CD4-positive, alpha-beta T cell (primary cell): ENCODE data around the gene CPED1. TPM values are rescaled to one million over a fixed set of nuclear protein-coding genes. Genes with fewer than 3 reads are reported as not detected.

ENCODE experiments used
- ATAC-seq: fragments of 200-7000 bp; cut with Tn5 transposase; one replicate; pipeline ENCODE4 v1.10.0; 2022; ENCODE audit warnings: mild to moderate bottlenecking; ENCODE audit not compliant: poor library complexity
- CTCF ChIA-PET: fragments of 350-600 bp; sonication (Branson Sonifier 250); formaldehyde crosslinking; loops from one replicate; lab custom pipeline; 2021; ENCODE audit warnings: antibody characterized with exemption, inconsistent platforms; lab: Charles Lee
- POLR2A ChIA-PET: fragments of 350-600 bp; sonication (Branson Sonifier 250); formaldehyde crosslinking; loops from one replicate; lab custom pipeline; 2021; ENCODE audit warnings: antibody characterized with exemption, inconsistent platforms; lab: Charles Lee
- DNase-seq, 14 experiments: peaks; one replicate each; pipeline ENCODE4 v3.0.0-alpha.2; 2013 to 2020; ENCODE audit warnings: mixed read lengths in 2 of 14
- H3K27ac ChIP-seq, 2 donors: one replicate each; pipeline versions ENCODE4 v1.5.1 to v1.7.0; 2013; ENCODE audit warnings: low read length in 2 of 2, low read depth in 1 of 2, mild to moderate bottlenecking in 1 of 2
- H3K27me3 ChIP-seq, 2 experiments: 1 replicate in 1 of 2; 2 replicates in 1 of 2; pipeline versions ENCODE4 v1.6.1 to v1.7.0; 2013; ENCODE audit warnings: low read length in 2 of 2, control low read depth in 1 of 2, mild to moderate bottlenecking in 1 of 2, moderate library complexity in 1 of 2; ENCODE audit not compliant: insufficient read depth in 2 of 2, control insufficient read depth in 1 of 2
- H3K36me3 ChIP-seq: one replicate; pipeline ENCODE4 v1.6.1; 2013; ENCODE audit warnings: low read length, control low read depth; ENCODE audit not compliant: insufficient read depth
- H3K4me1 ChIP-seq: one replicate; pipeline ENCODE4 v1.6.1; 2013; ENCODE audit warnings: low read length, control low read depth; ENCODE audit not compliant: insufficient read depth
- H3K4me3 ChIP-seq: one replicate; pipeline ENCODE4 v1.5.1; 2013; ENCODE audit warnings: mild to moderate bottlenecking, low read length, moderate library complexity
- H3K9me3 ChIP-seq, 2 experiments: 1 replicate in 1 of 2; 2 replicates in 1 of 2; pipeline versions ENCODE4 v1.6.1 to v1.7.0; 2013; ENCODE audit warnings: low read length in 2 of 2, mild to moderate bottlenecking in 2 of 2, control low read depth in 1 of 2, moderate library complexity in 1 of 2; ENCODE audit not compliant: control insufficient read depth in 1 of 2, insufficient read depth in 1 of 2
- H3K27ac Mint-ChIP-seq: one replicate; pipeline ENCODE4 v1.8.0; 2020; ENCODE audit warnings: mixed read lengths
- H3K27me3 Mint-ChIP-seq: one replicate; pipeline ENCODE4 v1.8.0; 2021; ENCODE audit warnings: mixed read lengths
- H3K36me3 Mint-ChIP-seq: one replicate; pipeline ENCODE4 v1.8.0; 2021; ENCODE audit warnings: low read depth, mixed read lengths
- H3K4me1 Mint-ChIP-seq: one replicate; pipeline ENCODE4 v1.8.0; 2021; ENCODE audit warnings: low read depth, mixed read lengths
- H3K4me3 Mint-ChIP-seq: one replicate; pipeline ENCODE4 v1.8.0; 2020; ENCODE audit warnings: mild to moderate bottlenecking, mixed read lengths
- H3K9me3 Mint-ChIP-seq: one replicate; pipeline ENCODE4 v1.8.0; 2020; ENCODE audit warnings: mixed read lengths
- CTCF ChIP-seq: fragments of 200-600 bp; IDR thresholded peaks from one replicate; pipeline ENCODE4 v1.8.0; 2022; ENCODE audit warnings: antibody characterized with exemption, mild to moderate bottlenecking
- intact Hi-C, 2 experiments: fragments of 100-400 bp; cut with DNase I in 1 of 2; cut with micrococcal nuclease in 1 of 2; formaldehyde crosslinking; loops; one replicate each; pipeline versions ENCODE4 v1.15.1 to v1.9.0; 2023 to 2025; cut with DNase I, micrococcal nuclease
- polyA plus RNA-seq, 2 donors: library from polyadenylated mRNA; unstranded; fragments of 120-200 nt; gene quantifications; one replicate each; pipeline ENCODE4 v1.2.1, GENCODE V29; 2013
- total RNA-seq, 174 experiments: library from RNA in 2 of 174; stranded (reverse) in 2 of 174; gene quantifications; one replicate each; pipeline ENCODE4 v1.2.3 and lab custom pipeline; 2021 to 2026

CPED1 gene
- total RNA-seq (under 1 TPM; 0.08 to 0.19 TPM), total RNA-seq (lab: John Stamatoyannopoulos, UW) (0 to 4.5 (median 0.20) reads per million in 172 experiments)
- polyA plus RNA-seq (2013, experiment 1 of 2): 0.80 TPM
- 0.90 TPM for polyA plus RNA-seq (2013, experiment 2 of 2)

- Histone ChIP-seq H3K4me1 (peaks cover 20% of the 10 kb centered on the region), H3K4me3 (peak within 1 kb of the TSS; percentile 10), H3K9me3 (no peaks in the 10 kb centered on the region), H3K27me3 (peaks cover 25 to 55% of the 10 kb centered on the region in 2 experiments), H3K27ac (no peak within 1 kb of the TSS), H3K36me3 (no peaks in the 10 kb centered on the region)
- Mint-ChIP-seq H3K27me3 (peaks cover 75% of the 10 kb centered on the region), H3K9me3 (no peaks in the 10 kb centered on the region), H3K4me1 (peaks cover 26% of the 10 kb centered on the region), H3K36me3 (no peaks in the 10 kb centered on the region), H3K4me3 (peak within 1 kb of the TSS; percentile 73), H3K27ac (no peak within 1 kb of the TSS)
- TF ChIP-seq CTCF: no peak
- ATAC-seq (no peak), DNase-seq (peak in 6 of 14 experiments; percentile 3 to 62 (median 40))
- CTCF ChIA-PET: interaction anchor here (1.3 to 2.9 kb wide), 7 partner anchors 11 to 119 kb away, joined by 3 to 14 read pairs (median 5); no protein-coding TSS in a partner anchor
- POLR2A ChIA-PET: interaction anchor here (0.5 to 2.5 kb wide), 5 partner anchors 8 to 93 kb away, joined by 3 to 9 read pairs (median 4); partner anchors contain the start of gene ING3
- intact Hi-C loops: loop anchor here in 1 of 2 experiments (5.0 to 10.0 kb wide), 2 partner anchors 406 to 559 kb away; partner anchors contain the start of gene FAM3C
Measured at GRCh38 chr7:120988591-120989256, at the start of gene CPED1. Gene CPED1, plus strand, starts transcription at chr7:120988711. Its CDS starts 911 bp downstream, at chr7:120989622.

GRCh38 chr7:120939345-120939744 lies 49.2 kb upstream of the CPED1 start:
- Mint-ChIP-seq H3K27ac (no peak overlapping the region), H3K4me3 (no peak overlapping the region), H3K36me3 (no peaks in the 10 kb centered on the region), H3K4me1 (no peaks in the 10 kb centered on the region), H3K27me3 (no peaks in the 10 kb centered on the region), H3K9me3 (no peaks in the 10 kb centered on the region)
- Histone ChIP-seq H3K4me1 (no peaks in the 10 kb centered on the region), H3K36me3 (no peaks in the 10 kb centered on the region), H3K27me3 (no peaks in the 10 kb centered on the region), H3K27ac (no peak overlapping the region), H3K4me3 (no peak overlapping the region), H3K9me3 (no peaks in the 10 kb centered on the region)
- DNase-seq (no peak), ATAC-seq (no peak)
- intact Hi-C loops: no loop called here
- ChIA-PET CTCF (no interaction called here), POLR2A (no interaction called here)
- no peak for TF ChIP-seq CTCF

DNA sequence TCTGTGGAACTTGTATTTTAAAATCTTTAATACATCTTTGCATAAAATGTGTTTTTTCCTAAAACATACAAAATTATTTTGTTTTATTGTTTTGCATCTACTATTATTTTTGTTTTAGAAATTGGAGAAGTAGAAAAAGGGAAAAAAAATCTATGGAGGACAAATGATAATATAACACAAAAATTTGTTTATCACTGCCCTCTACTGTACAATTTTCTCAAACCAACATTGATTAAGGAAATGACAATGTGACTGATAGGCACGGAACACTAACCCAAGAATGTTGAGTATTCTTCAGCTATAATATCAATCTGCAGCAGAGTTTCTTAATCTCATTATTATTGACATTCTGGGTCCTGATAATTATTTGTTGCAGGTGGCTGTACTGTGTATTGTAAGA lies 47.4 kb upstream of the CPED1 start:
- Histone ChIP-seq H3K9me3 (no peaks in the 10 kb centered on the region), H3K36me3 (no peaks in the 10 kb centered on the region), H3K27ac (no peak overlapping the region), H3K4me3 (no peak overlapping the region), H3K27me3 (no peaks in the 10 kb centered on the region), H3K4me1 (no peaks in the 10 kb centered on the region)
- peak; percentile 29 for TF ChIP-seq CTCF
- ChIA-PET POLR2A (no interaction called here), CTCF (no interaction called here)
- intact Hi-C loops: loop anchor here in 1 of 2 experiments (5.0 kb wide), 1 partner anchor 149 kb away; no protein-coding TSS in a partner anchor
- Mint-ChIP-seq H3K4me3 (no peak overlapping the region), H3K4me1 (no peaks in the 10 kb centered on the region), H3K27ac (no peak overlapping the region), H3K36me3 (no peaks in the 10 kb centered on the region), H3K27me3 (peaks cover 4% of the 10 kb centered on the region), H3K9me3 (no peaks in the 10 kb centered on the region)
- no peak for ATAC-seq
- DNase-seq: peak in 2 of 14 experiments; percentile 21 to 27
